GM19238 (cell line): Measurements from ENCODE around the gene NEK8.
A peak's percentile ranks its signal among the peaks of the same experiment; 100 is the strongest.

Experiments used
- DNase-seq: peaks from one replicate; pipeline ENCODE4 v3.0.0; 2011; ENCODE audit warnings: low spot score; ENCODE audit not compliant: insufficient read length

NEK8 gene

GRCh38 chr17:28744972-28745785 lies 16.6 kb downstream of the NEK8 start:
- DNase-seq: no peak

GRCh38 chr17:28745786-28746411 lies 17.3 kb downstream of the NEK8 start:
- DNase-seq: no peak

- no peak for DNase-seq
Observed at GRCh38 chr17:28746611-28747050, 18.0 kb downstream of the NEK8 start.

- no peak for DNase-seq
Observed at GRCh38 chr17:28747051-28747691, 18.6 kb downstream of the NEK8 start.

- DNase-seq: no peak
Observed at GRCh38 chr17:28747801-28748750, 19.5 kb downstream of the NEK8 start.

- no peak for DNase-seq
Observed at GRCh38 chr17:28748852-28749515, 20.4 kb downstream of the NEK8 start.

GRCh38 chr17:28749516-28750177 lies 21.1 kb downstream of the NEK8 start:
- DNase-seq: no peak

- DNase-seq: peak; percentile 75
Observed at GRCh38 chr17:28750178-28751047, 21.8 kb downstream of the NEK8 start.

GRCh38 chr17:28751600-28752366 lies 23.2 kb downstream of the NEK8 start:
- no peak for DNase-seq

- no peak for DNase-seq
Observed at GRCh38 chr17:28755486-28755885, 26.9 kb downstream of the NEK8 start.

GRCh38 chr17:28756049-28756804 lies 27.6 kb downstream of the NEK8 start:
- DNase-seq: no peak

- DNase-seq: no peak
Observed at GRCh38 chr17:28758411-28759121, 30.0 kb downstream of the NEK8 start.

GRCh38 chr17:28759256-28759865 lies 30.8 kb downstream of the NEK8 start:
- no peak for DNase-seq

- no peak for DNase-seq
Observed at GRCh38 chr17:28760601-28761562, 32.3 kb downstream of the NEK8 start.

GRCh38 chr17:28763137-28763799 lies 34.7 kb downstream of the NEK8 start:
- no peak for DNase-seq
